ENCODE measurements around the gene DNAAF2.

DNA sequence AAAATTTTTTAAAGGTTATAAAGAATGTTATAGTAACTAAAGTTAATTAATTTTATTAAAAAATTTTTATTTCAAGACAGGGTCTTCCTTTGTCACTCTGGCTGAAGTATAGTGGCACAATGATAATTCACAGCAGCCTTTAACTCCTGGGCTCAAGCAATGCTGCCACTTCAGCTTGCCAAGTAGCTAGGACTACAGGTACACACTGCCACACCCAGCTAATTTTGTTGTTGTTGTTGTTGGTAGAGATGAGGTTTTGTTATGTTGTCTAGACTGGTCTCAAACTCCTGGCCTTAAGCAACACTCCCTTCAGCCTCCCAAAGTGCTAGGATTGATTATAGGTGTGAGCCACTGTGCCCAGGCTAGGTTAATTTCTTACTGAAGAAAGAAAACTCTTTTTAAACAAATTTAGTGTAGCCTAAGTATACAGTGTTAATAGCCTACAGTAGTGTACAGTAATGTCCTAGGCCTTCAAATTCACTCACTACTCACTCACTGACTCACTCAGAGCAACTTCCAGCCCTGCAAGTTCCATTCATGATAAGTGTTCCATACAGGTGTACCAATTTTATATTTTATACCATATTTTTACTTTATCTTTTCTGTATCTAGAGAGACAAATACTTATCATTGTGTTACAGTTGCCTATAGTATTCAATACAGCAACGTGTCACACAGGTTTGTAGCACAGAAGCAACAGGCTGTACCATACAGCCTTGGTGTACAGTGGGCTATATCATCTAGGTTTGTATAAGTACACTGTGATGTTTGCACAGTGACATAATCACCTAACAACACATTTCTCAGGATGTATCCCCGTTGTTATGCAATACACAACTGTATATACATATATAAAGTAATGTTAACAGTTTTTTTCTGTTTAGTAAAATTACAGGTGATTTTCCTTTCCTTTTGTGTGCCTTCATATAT lies 24.7 kb upstream of the DNAAF2 start:
- TF ChIP-seq, protein P1, sequence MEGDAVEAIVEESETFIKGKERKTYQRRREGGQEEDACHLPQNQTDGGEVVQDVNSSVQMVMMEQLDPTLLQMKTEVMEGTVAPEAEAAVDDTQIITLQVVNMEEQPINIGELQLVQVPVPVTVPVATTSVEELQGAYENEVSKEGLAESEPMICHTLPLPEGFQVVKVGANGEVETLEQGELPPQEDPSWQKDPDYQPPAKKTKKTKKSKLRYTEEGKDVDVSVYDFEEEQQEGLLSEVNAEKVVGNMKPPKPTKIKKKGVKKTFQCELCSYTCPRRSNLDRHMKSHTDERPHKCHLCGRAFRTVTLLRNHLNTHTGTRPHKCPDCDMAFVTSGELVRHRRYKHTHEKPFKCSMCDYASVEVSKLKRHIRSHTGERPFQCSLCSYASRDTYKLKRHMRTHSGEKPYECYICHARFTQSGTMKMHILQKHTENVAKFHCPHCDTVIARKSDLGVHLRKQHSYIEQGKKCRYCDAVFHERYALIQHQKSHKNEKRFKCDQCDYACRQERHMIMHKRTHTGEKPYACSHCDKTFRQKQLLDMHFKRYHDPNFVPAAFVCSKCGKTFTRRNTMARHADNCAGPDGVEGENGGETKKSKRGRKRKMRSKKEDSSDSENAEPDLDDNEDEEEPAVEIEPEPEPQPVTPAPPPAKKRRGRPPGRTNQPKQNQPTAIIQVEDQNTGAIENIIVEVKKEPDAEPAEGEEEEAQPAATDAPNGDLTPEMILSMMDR (IDR thresholded peaks at IDR 0.05): no peak
- TF ChIP-seq POLR2A (IDR thresholded peaks at IDR 0.05): no peak

All from heart left ventricle (tissue), 13 donors.